Naive thymus-derived CD4-positive, alpha-beta T cell (primary cell): ENCODE data around the gene PLCG2. TPM values are rescaled to one million over a fixed set of nuclear protein-coding genes. Genes with fewer than 3 reads are reported as not detected.

Source experiments
- ATAC-seq: fragments of 150-1000 bp; cut with Tn5 transposase; 2 replicates; pipeline ENCODE4 v1.10.0; 2021; ENCODE audit warnings: mild to moderate bottlenecking, moderate library complexity
- CTCF ChIA-PET: fragments of 350-600 bp; sonication (Branson Sonifier 250); formaldehyde crosslinking; loops from one replicate; lab custom pipeline; 2021; ENCODE audit warnings: antibody characterized with exemption; lab: Charles Lee
- POLR2A ChIA-PET: fragments of 350-600 bp; sonication (Branson Sonifier 250); formaldehyde crosslinking; loops from one replicate; lab custom pipeline; 2021; ENCODE audit warnings: antibody characterized with exemption, inconsistent platforms; lab: Charles Lee
- DNase-seq, 9 donors: peaks; one replicate each; pipeline versions ENCODE4 v3.0.0 to v3.0.0-alpha.2; 2020 to 2022; ENCODE audit warnings: mixed read lengths in 1 of 9
- H3K27ac ChIP-seq: one replicate; pipeline ENCODE4 v1.7.0; 2013; ENCODE audit warnings: mild to moderate bottlenecking, low read depth, low read length, moderate library complexity
- H3K27me3 ChIP-seq, 2 donors: one replicate each; pipeline ENCODE4 v1.7.0; 2013; ENCODE audit warnings: low read length in 2 of 2, mild to moderate bottlenecking in 2 of 2, moderate library complexity in 2 of 2; ENCODE audit not compliant: control insufficient read depth in 2 of 2, insufficient read depth in 2 of 2
- H3K36me3 ChIP-seq, 3 experiments: 1 replicate in 2 of 3; 2 replicates in 1 of 3; pipeline ENCODE4 v1.7.0; 2013; ENCODE audit warnings: low read length in 3 of 3, mild to moderate bottlenecking in 3 of 3, moderate library complexity in 1 of 3; ENCODE audit not compliant: insufficient read depth in 3 of 3, control insufficient read depth in 2 of 3
- H3K4me1 ChIP-seq, 2 donors: one replicate each; pipeline ENCODE4 v1.7.0; 2013; ENCODE audit warnings: low read length in 2 of 2, mild to moderate bottlenecking in 2 of 2, moderate library complexity in 1 of 2; ENCODE audit not compliant: control insufficient read depth in 2 of 2, insufficient read depth in 2 of 2
- H3K4me3 ChIP-seq: 2 replicates; pipeline ENCODE4 v1.7.0; 2013; ENCODE audit warnings: mild to moderate bottlenecking, low read length
- H3K9me3 ChIP-seq, 3 experiments: 1 replicate in 2 of 3; 2 replicates in 1 of 3; pipeline ENCODE4 v1.7.0; 2013; ENCODE audit warnings: low read length in 3 of 3; ENCODE audit not compliant: control insufficient read depth in 2 of 3
- H3K27ac Mint-ChIP-seq, 9 donors: one replicate each; pipeline ENCODE4 v1.8.0; 2020 to 2022; ENCODE audit warnings: mixed read lengths in 9 of 9, mild to moderate bottlenecking in 8 of 9, moderate library complexity in 5 of 9, inconsistent platforms in 2 of 9
- H3K27me3 Mint-ChIP-seq, 5 donors: one replicate each; pipeline ENCODE4 v1.8.0; 2021 to 2022; ENCODE audit warnings: mixed read lengths in 5 of 5, mild to moderate bottlenecking in 1 of 5
- H3K36me3 Mint-ChIP-seq, 5 donors: one replicate each; pipeline ENCODE4 v1.8.0; 2020 to 2022; ENCODE audit warnings: mixed read lengths in 5 of 5, mild to moderate bottlenecking in 3 of 5, inconsistent platforms in 1 of 5
- H3K4me1 Mint-ChIP-seq, 7 donors: one replicate each; pipeline ENCODE4 v1.8.0; 2020 to 2022; ENCODE audit warnings: mixed read lengths in 7 of 7, mild to moderate bottlenecking in 3 of 7, inconsistent platforms in 1 of 7
- H3K4me3 Mint-ChIP-seq, 10 donors: one replicate each; pipeline ENCODE4 v1.8.0; 2020 to 2022; ENCODE audit warnings: mild to moderate bottlenecking in 10 of 10, mixed read lengths in 10 of 10, moderate library complexity in 6 of 10, inconsistent platforms in 2 of 10
- H3K9me3 Mint-ChIP-seq, 11 donors: one replicate each; pipeline ENCODE4 v1.8.0; 2020 to 2022; ENCODE audit warnings: mixed read lengths in 11 of 11, mild to moderate bottlenecking in 4 of 11, inconsistent platforms in 1 of 11, moderate library complexity in 1 of 11
- intact Hi-C, 2 donors: fragments of 100-400 bp; cut with micrococcal nuclease; formaldehyde crosslinking; loops; one replicate each; pipeline ENCODE4 v1.15.1; 2023
- polyA plus RNA-seq, 2 donors: library from polyadenylated mRNA; unstranded; fragments of 300-500 nt; fragmentation: Illumina TruSeq; gene quantifications; one replicate each; pipeline ENCODE4 v1.2.3, GENCODE V29; 2021
- total RNA-seq, 6 experiments: library from RNA in 5 of 6; stranded (reverse) in 5 of 6; gene quantifications; 1 replicate in 5 of 6; 2 replicates in 1 of 6; pipeline ENCODE4 v1.2.3 and lab custom pipeline; 2021 to 2026

PLCG2 gene
- total and polyA plus RNA-seq, 7 experiments from 2014 or later, result 0.07 to 85.8 (median 1.5) TPM

DNA sequence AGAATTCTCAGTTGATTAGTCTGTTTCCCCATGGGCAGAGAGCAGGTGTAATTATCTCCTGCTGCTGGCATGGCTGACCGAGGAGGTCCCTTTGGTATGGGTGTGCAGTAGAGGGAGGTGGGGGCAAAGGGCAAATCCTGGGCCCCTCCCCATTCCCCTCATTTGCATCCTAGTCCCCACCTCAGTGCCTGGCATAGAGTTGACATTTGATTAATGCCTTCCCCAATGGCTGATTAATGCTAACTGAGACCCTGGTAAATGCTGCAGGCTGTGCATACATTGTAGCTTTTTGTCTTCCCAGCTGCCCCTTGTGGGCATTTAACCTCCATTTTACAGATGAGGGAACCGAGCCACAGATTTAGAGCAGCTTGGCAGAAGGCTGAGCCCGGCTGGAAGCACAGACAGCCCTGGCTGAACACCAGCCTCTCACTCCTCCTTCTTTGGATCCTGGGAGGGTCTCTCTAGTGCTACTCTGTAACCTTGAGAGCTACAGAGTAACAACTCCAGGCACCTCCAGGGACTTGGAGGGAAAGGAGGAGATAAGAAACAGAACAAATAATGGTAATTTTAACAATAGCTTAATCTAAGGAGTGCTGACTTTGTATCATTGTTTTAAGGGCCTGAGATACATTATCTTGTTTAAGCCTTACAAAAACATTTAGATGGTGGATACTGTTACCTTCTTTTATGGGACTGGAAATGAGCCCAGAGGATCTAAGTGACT, 5.1 kb downstream of the PLCG2 start:
- Histone ChIP-seq H3K27me3 (peaks cover 0 to 3% of the 10 kb centered on the region in 2 donors), H3K27ac (no peak overlapping the region), H3K36me3 (no peaks in the 10 kb centered on the region), H3K4me3 (no peak overlapping the region), H3K4me1 (peaks cover 4 to 8% of the 10 kb centered on the region in 2 donors), H3K9me3 (no peaks in the 10 kb centered on the region)
- Mint-ChIP-seq H3K27me3 (peaks cover 22 to 54% (median 34%) of the 10 kb centered on the region in 5 donors), H3K27ac (peak overlapping the region in 1 of 9 donors; percentile 15), H3K36me3 (no peaks in the 10 kb centered on the region), H3K4me3 (no peak overlapping the region), H3K4me1 (peaks cover 0 to 16% (median 13%) of the 10 kb centered on the region in 7 donors), H3K9me3 (no peaks in the 10 kb centered on the region)
- ChIA-PET CTCF (no interaction called here), POLR2A (no interaction called here)
- intact Hi-C loops, result no loop called here
- DNase-seq (no peak), ATAC-seq (no peak)

DNA sequence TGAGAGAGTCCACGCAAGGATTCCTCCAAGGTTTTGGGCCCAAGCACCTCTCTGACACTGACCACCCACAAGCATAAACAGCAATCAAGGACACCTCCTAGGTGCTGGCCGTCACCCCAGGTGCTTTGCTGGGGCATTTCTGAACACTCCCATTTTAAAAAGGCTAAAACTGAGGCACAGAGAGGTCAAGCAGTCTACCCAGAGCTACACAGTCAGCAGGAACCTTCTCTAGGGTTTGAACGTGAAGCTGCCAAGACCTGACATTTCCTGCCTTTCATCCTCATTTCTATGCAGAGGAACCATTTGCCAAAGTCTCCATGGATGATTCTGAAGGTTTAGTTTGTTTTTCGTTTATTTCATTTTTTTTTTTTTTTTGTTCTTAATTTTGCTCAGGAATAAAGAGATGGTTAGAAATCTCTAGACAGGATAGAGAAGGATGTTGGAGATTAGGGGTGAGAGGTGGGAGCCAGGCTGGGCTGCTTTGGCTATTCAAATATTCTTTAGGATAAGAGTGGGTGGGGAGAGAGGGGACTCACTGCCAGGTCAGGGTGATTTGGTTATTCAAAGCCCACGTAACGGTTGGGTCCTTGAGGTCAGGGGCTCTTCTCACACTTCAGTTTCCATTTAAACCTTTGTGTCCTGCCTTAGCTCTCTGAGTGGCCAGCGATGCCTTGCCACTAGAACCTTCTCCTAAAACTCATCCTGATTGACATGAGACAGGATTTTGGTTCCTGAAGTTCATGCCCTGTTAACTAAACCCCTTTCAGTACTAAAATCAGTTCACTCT, 6.2 kb downstream of the PLCG2 start:
- no peaks in the 10 kb centered on the region for H3K36me3 Mint-ChIP-seq
- H3K4me1 Mint-ChIP-seq, result peaks cover 0 to 15% (median 5%) of the 10 kb centered on the region in 7 donors
- peaks cover 0 to 1% of the 10 kb centered on the region in 2 donors for H3K27me3 ChIP-seq
- H3K4me1 ChIP-seq, result peaks cover under 1 to 4% of the 10 kb centered on the region in 2 donors
- peaks cover 18 to 52% (median 26%) of the 10 kb centered on the region in 5 donors for H3K27me3 Mint-ChIP-seq
- H3K27ac ChIP-seq, result no peak overlapping the region
- no peak overlapping the region for H3K4me3 Mint-ChIP-seq
- H3K27ac Mint-ChIP-seq, result no peak overlapping the region
- H3K9me3 Mint-ChIP-seq, result no peaks in the 10 kb centered on the region
- intact Hi-C loops, result no loop called here
- H3K9me3 ChIP-seq, result no peaks in the 10 kb centered on the region
- DNase-seq, result no peak
- no peak overlapping the region for H3K4me3 ChIP-seq
- H3K36me3 ChIP-seq, result no peaks in the 10 kb centered on the region
- ChIA-PET CTCF (no interaction called here), POLR2A (no interaction called here)
- no peak for ATAC-seq

DNA sequence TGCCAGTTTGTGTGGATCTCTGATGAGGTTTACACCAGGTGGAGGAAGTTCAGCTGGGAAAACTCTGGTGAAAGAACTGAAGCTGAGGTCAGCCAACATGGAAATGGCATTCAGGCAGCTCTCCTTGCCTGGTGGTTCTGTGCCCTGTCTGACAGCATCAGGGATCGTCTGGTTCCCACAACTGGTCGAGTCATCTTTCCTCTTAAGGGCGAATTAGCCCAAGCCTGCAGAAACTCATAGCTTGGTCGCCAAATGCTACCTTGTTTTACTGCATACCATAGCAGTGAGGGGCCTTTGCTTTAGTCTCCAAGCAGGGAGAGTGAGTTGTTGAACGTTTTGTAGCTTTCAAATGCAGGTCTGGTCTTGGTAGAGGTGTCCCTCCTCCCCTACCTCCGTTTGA, 7.2 kb downstream of the PLCG2 start:
- no peaks in the 10 kb centered on the region for H3K9me3 Mint-ChIP-seq
- POLR2A ChIA-PET, result no interaction called here
- intact Hi-C loops, result no loop called here
- ATAC-seq (no peak), DNase-seq (no peak)
- H3K27me3 Mint-ChIP-seq, result peaks cover 11 to 43% (median 17%) of the 10 kb centered on the region in 5 donors
- Histone ChIP-seq H3K4me1 (peaks cover 0 to 4% of the 10 kb centered on the region in 2 donors), H3K27me3 (no peaks in the 10 kb centered on the region), H3K36me3 (no peaks in the 10 kb centered on the region), H3K4me3 (no peak overlapping the region), H3K27ac (no peak overlapping the region), H3K9me3 (no peaks in the 10 kb centered on the region)
- no peak overlapping the region for H3K4me3 Mint-ChIP-seq
- peaks cover 0 to 12% (median under 1%) of the 10 kb centered on the region in 7 donors for H3K4me1 Mint-ChIP-seq
- no peak overlapping the region for H3K27ac Mint-ChIP-seq
- no peaks in the 10 kb centered on the region for H3K36me3 Mint-ChIP-seq
- CTCF ChIA-PET, result no interaction called here

DNA sequence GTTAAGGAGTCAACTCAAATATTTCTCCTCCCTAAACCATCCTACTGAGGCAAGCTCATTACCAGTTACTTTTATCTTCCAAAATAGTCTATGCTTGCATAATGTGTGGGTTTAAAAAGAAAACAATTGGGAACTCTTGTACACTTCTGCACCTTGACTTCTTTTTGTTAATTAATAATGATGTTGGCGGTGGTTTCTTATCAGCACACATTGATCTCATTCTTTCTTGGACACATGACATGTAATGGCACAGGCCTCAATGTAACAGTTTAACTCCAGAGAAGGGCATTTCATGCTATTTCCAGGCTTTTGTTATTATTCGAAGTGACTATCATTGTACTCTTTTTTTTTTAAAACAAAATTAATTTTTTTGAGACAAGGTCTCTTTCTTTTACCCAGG, 7.8 kb downstream of the PLCG2 start:
- Mint-ChIP-seq H3K9me3 (no peaks in the 10 kb centered on the region), H3K4me3 (no peak overlapping the region), H3K36me3 (no peaks in the 10 kb centered on the region), H3K27me3 (peaks cover 11 to 41% (median 15%) of the 10 kb centered on the region in 5 donors), H3K4me1 (peaks cover 0 to 11% (median 0%) of the 10 kb centered on the region in 7 donors), H3K27ac (no peak overlapping the region)
- H3K4me1 ChIP-seq, result peaks cover 0 to 4% of the 10 kb centered on the region in 2 donors
- H3K27ac ChIP-seq, result no peak overlapping the region
- ATAC-seq, result no peak
- H3K9me3 ChIP-seq, result no peaks in the 10 kb centered on the region
- no peak for DNase-seq
- no peak overlapping the region for H3K4me3 ChIP-seq
- CTCF ChIA-PET, result no interaction called here
- H3K27me3 ChIP-seq, result no peaks in the 10 kb centered on the region
- no peaks in the 10 kb centered on the region for H3K36me3 ChIP-seq
- POLR2A ChIA-PET, result no interaction called here
- intact Hi-C loops, result no loop called here

DNA sequence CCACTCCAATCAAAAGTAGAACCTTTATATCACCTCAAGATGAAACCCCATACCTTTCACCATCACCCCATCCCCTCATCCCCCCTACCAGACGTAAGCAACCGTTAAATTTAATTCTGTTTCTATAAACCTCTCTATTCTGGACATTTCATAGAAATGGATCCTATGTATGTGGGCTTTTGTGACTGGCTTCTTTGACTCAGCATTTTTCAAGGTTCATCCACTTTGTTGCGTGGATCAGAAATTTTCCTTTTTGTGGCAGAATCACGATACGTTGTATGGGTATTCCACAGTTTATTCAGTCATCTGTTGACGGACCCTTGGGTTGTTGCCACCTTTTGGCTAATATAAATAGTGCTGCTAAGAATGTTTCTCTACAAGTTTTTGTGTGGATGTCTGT, 8.6 kb downstream of the PLCG2 start:
- H3K9me3 Mint-ChIP-seq, result no peaks in the 10 kb centered on the region
- H3K27ac Mint-ChIP-seq, result no peak overlapping the region
- peaks cover 4 to 34% (median 12%) of the 10 kb centered on the region in 5 donors for H3K27me3 Mint-ChIP-seq
- no peaks in the 10 kb centered on the region for H3K36me3 Mint-ChIP-seq
- POLR2A ChIA-PET, result no interaction called here
- no peak for ATAC-seq
- H3K4me1 Mint-ChIP-seq, result peaks cover 0 to 11% (median 0%) of the 10 kb centered on the region in 7 donors
- Histone ChIP-seq H3K9me3 (no peaks in the 10 kb centered on the region), H3K4me3 (no peak overlapping the region), H3K36me3 (no peaks in the 10 kb centered on the region), H3K27me3 (no peaks in the 10 kb centered on the region), H3K27ac (no peak overlapping the region), H3K4me1 (peaks cover 0 to 4% of the 10 kb centered on the region in 2 donors)
- DNase-seq, result no peak
- H3K4me3 Mint-ChIP-seq, result no peak overlapping the region
- CTCF ChIA-PET, result no interaction called here
- intact Hi-C loops, result no loop called here

DNA sequence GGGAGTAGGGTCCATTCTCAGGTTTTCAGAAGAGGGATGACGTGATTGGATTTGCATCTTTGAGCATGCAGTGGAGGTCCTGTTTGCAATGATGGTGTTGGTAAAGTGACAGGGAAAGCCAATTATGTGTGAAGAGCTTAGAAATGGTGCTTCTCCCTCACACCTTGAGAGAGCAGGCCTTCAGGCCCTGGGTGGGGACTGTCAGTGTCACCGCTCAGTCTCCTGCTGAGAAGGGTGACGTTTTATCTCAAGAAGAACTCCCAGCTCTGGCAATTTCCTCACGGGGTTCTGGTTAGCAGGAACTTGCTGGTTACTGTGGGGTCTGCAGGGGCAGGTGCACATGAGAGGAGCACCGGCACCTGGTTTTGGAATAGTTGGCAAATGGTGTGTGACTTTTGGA, 11.2 kb downstream of the PLCG2 start:
- H3K4me3 Mint-ChIP-seq, result no peak overlapping the region

More for the DNA sequence above, 11.2 kb downstream of the PLCG2 start:
- H3K27me3 Mint-ChIP-seq, result peaks cover 2 to 15% (median 8%) of the 10 kb centered on the region in 5 donors
- H3K4me3 ChIP-seq, result no peak overlapping the region
- no peaks in the 10 kb centered on the region for H3K4me1 ChIP-seq
- ATAC-seq, result no peak
- DNase-seq, result no peak
- intact Hi-C loops, result no loop called here
- no peak overlapping the region for H3K27ac ChIP-seq
- no peak overlapping the region for H3K27ac Mint-ChIP-seq
- peaks cover 0 to 11% (median 0%) of the 10 kb centered on the region in 7 donors for H3K4me1 Mint-ChIP-seq
- no peaks in the 10 kb centered on the region for H3K27me3 ChIP-seq
- no peaks in the 10 kb centered on the region for H3K36me3 ChIP-seq
- CTCF ChIA-PET, result no interaction called here
- H3K9me3 Mint-ChIP-seq, result no peaks in the 10 kb centered on the region
- POLR2A ChIA-PET, result no interaction called here
- H3K36me3 Mint-ChIP-seq, result no peaks in the 10 kb centered on the region
- no peaks in the 10 kb centered on the region for H3K9me3 ChIP-seq
